ENCODE data around the gene LBHD2. TPM values are rescaled to one million over a fixed set of nuclear protein-coding genes. Genes with fewer than 3 reads are reported as not detected.

Gene LBHD2
- total and polyA plus RNA-seq, 2 of the 13 experiments (the other 11 are each of a cell fraction or from before 2014, with no cell fraction given) = 0.67 to 1.00 TPM

- TF ChIP-seq RBFOX2 (IDR thresholded peaks at IDR 0.05; ENCODE audit: low read depth, low read length) (no peak; the same call in 1 of the 2 replicates), ZMYM3 (CRISPR knock-in tag; IDR thresholded peaks at IDR 0.05) (peak; percentile 98), PBX3 (CRISPR knock-in tag; IDR thresholded peaks at IDR 0.05; ENCODE audit: borderline replicate concordance) (no peak), ZBTB34 (CRISPR knock-in tag; IDR thresholded peaks at IDR 0.05) (no peak), RFXANK (CRISPR knock-in tag; IDR thresholded peaks at IDR 0.05) (no peak), KLF15 (CRISPR knock-in tag; IDR thresholded peaks at IDR 0.05; ENCODE audit: borderline replicate concordance) (no peak), ZFP36L1 (CRISPR knock-in tag; IDR thresholded peaks at IDR 0.05) (no peak), ZNF556 (CRISPR knock-in tag; IDR thresholded peaks at IDR 0.05; ENCODE audit: borderline replicate concordance) (peak; percentile 95; the same call in 1 of the 2 replicates), ZNF430 (CRISPR knock-in tag; IDR thresholded peaks at IDR 0.05) (no peak), THAP8 (CRISPR knock-in tag; IDR thresholded peaks at IDR 0.05; ENCODE audit: borderline replicate concordance) (no peak), NR2F2 (IDR thresholded peaks at IDR 0.05; ENCODE audit: borderline replicate concordance, low read depth) (no peak), ZSCAN30 (CRISPR knock-in tag; IDR thresholded peaks at IDR 0.05) (no peak), MAZ (IDR thresholded peaks at IDR 0.05; ENCODE audit: borderline replicate concordance, low read depth, low read length) (no peak), MAZ (CRISPR knock-in tag; IDR thresholded peaks at IDR 0.05; ENCODE audit: low read depth) (no peak), ZNF136 (CRISPR knock-in tag; IDR thresholded peaks at IDR 0.05; ENCODE audit: low read depth) (no peak), ADNP (CRISPR knock-in tag; IDR thresholded peaks at IDR 0.05) (peak; percentile 83), CHCHD3 (CRISPR knock-in tag; IDR thresholded peaks at IDR 0.05) (0 out of 2 replicates have a peak, but pooled peaks have one; percentile 33), EED (CRISPR knock-in tag; IDR thresholded peaks at IDR 0.05) (no peak), ZNF235 (CRISPR knock-in tag; IDR thresholded peaks at IDR 0.05; ENCODE audit: borderline replicate concordance) (no peak), NR2F6 (IDR thresholded peaks at IDR 0.05) (no peak), NR2F6 (CRISPR knock-in tag; IDR thresholded peaks at IDR 0.05) (peak; percentile 35; the same call in 1 of the 2 replicates), RCOR2 (CRISPR knock-in tag; IDR thresholded peaks at IDR 0.05) (peak; percentile 68), FUBP1 (CRISPR knock-in tag; IDR thresholded peaks at IDR 0.05; ENCODE audit: borderline replicate concordance) (no peak), MED8 (CRISPR knock-in tag; IDR thresholded peaks at IDR 0.05; ENCODE audit: insufficient replicate concordance) (no peak), ZNF75D (CRISPR knock-in tag; IDR thresholded peaks at IDR 0.05; ENCODE audit: borderline replicate concordance) (no peak)
Measured at GRCh38 chr14:103097994-103098957, 14.3 kb downstream of the LBHD2 start (continued).
